Stimulated activated CD4-positive, alpha-beta T cell treated with anti-CD3 and anti-CD28 coated beads, TNF-alpha, amount 100 ng/mL, for 24 hours (primary cell): ENCODE data around the gene DNAJC18.
A peak's percentile ranks its signal among the peaks of the same experiment; 100 is the strongest.

Source experiments
- DNase-seq, 3 experiments: peaks; one replicate each; pipeline ENCODE4 v3.0.0-alpha.2; 2020; ENCODE audit warnings: low read depth in 3 of 3

The DNAJC18 gene

DNA sequence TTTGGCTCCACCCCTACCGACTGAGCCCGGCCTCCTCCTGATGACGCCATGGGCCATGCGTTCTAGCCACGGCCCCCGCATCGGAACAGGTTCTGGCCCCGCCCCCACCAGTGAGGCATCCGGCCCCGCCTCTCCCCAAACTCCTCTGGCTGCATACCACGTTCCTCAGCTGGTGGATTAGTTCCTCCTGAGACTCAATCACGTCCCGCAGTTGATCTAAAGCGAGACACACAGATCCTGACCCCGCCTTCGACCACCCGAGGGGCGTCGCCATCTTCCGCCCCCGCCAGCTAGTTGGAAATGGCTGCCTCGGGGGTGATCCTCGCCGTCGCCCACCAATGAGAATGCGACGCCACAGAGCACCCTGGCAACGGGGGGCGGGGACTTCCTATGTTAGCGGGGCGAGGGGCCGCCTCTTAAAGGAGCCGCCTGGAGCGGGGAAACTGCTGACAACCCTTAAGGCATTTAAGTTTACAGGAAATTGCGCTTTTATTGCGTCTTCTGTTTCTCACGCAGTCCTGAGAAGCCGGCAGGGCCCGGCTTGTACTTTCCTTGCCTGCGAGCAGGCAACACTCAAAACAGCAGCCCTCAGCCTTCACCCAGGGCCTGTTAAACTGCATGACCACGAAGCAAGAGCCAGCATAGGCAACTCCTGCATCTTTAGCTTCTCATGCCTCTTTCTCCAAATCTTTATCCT, 35.4 kb downstream of the DNAJC18 start, which contains the start of gene SPATA24:
SPATA24 (minus strand) TSS at position 303 of the 697 bp plus-strand sequence; CDS start at position 274, 29 bp downstream.
- DNase-seq, result peak; percentile 94 to 99 (median 96)

GRCh38 chr5:139403418-139403786, 35.9 kb downstream of the DNAJC18 start:
- no peak for DNase-seq

DNA sequence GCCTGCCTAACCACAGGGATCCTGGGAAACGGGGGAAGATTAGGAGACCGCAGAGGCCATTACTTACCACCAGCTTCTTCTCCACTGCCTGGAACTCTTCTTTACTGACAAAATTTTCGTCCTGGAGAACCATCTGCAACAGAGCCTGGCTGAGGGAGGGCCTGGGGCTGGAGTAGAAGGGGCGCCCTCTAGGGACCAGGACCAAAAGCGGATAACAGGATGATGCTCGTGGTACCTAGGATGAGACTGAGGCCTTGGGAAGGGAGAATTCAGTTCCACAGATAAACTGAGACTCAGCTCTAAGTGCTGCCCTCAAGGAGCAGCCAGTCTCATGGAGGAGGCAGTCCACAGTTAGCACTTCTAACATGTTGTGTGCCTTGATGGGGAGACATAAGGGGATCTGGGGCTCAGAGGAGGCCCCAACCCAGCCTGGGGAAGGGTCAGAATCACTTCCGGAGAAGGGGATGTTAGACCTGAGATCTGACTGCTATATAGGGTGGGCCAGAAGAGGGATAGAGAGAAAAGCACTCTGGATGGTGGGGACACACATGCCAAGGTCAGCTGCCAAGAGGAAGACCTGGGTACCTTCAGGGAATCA, 36.7 kb downstream of the DNAJC18 start:
- DNase-seq, result no peak

- DNase-seq, result no peak
These were observed 37.8 kb downstream of the DNAJC18 start for GRCh38 chr5:139401546-139401945.

DNA sequence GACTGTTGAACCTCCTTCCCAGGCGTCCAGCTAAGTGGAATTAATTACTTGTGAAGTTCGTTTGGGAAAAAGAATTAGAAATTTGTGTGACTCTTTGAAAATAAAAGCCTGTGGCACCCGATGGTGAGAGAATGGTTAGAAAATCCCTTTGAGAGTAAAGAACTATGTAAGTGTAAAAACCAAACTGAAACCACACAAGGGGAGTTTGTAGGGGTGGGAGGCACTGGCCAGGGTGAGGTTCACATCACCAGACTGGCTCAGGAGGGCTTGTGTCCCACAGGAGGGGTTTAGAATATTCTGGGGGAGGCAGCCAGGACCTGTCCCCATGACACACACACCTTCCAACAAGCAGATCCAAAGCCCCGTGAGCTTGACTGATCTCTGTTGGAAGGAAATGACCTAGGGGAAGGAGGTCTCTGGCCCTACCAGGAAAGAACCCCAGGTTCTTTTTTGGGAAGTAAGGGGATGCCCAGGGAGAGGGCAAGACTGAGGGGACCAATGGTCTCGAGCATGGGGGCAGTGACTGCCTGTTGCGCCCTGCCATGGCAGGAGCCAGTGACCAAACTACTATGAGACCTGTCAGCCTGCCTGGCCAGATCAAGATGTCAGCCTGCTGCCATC, 39.7 kb downstream of the DNAJC18 start:
- DNase-seq, result no peak

DNA sequence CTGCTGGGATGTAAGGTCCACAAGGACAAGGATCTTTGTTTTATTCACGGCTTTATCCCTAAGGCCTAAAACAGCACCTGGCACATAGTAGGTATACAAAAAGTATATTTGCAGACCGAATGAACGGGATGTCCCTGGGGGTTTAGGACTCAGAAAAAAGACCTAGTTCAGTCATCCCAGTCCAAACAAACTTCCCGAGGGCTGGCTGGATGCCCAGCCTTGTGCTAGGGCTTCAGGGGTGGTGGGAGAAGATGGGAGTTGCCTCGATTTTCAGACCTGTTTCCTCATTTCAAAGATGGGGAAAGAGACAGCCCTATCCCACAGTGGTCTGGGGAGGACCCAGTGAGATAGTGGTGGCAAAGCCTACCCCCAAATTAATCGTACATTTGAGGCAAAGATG, 41.4 kb downstream of the DNAJC18 start:
- DNase-seq, result no peak

GRCh38 chr5:139396691-139397090, 42.6 kb downstream of the DNAJC18 start:
- no peak for DNase-seq

DNA sequence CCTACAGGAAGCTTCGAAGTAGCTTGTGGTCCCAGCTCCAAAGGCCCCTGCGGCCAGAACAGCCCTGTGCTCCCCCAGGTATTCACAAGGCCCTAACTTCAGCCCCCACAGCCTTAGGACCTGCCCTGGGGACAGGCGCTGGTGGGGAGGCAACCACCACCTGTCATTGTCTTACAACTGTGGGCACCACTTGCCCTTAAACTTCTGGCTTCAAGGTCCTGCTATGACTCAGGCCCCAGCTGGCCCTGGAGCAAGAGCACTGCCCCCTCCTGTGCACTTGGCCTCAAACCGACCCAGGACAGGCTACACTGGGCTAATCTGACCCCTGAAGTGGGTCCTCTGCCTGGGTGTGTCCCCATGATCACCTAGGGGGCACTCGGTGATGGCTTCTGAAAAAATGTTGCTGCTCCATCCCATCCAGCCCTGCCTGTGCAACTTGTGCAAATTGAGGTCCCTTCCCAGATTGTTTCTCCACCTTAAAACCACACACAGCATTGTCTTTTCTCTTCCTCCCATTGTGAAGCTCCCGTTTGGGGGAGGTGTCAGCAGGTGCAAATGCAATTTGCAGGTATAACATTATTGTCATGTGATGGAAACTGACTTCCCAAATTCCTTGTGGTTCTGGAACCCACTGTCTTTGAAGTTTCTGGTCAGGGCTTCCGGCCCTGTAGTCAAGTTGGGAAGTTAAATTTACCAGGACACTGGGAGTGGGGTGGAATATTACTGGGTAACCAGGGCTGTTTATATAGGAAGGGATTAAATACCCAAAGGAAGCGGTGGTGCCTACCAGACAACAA, 43.3 kb downstream of the DNAJC18 start:
- DNase-seq, result no peak

DNA sequence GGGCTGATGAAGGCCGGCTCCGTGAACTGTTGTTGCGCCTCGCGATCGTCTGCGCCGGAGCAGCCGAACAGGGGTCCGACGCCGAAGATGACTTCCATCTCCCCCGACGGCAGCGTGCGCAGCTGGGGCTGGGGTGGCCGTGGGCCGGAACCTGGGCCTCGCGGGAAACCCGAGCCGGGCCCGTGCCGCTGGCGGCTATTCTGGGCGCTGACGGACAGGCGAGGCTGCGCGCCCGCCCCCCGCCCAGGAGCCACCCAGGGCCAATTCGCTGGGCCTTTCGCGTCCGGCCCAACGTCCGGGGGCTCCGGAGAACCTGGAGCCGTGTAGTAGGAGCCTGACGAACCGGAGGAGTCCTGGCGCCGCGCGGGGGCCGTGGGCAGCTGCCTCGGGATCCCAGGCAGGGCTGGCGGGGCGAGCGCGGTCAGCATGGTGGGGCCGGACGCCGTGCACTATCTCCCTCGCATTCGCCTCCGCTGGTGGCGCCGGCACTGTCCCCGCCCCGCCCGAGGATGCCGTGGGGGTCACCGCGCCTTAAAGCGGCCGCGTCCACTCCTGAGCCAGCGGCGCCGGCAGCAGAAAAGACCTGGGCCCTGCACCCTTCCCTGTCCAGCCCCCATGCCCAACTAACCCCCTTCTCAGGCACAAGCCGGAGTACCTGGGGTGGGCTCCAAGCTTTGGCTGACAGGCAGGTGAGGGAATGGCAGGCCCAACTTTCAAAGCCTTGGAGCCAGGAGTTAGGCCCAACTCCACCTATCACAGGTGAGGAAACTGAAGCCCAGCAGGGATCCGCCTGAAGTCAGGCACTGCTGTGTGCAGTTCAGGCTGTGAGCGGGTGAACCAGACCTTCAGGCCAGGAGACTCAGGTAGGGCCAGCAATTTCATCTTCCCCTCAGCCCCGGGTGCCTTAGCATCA, 44.4 kb downstream of the DNAJC18 start, which contains the start of gene PROB1:
PROB1 (minus strand) TSS at position 451 of the 913 bp plus-strand sequence; CDS start at position 428, 23 bp downstream.
- no peak for DNase-seq

DNA sequence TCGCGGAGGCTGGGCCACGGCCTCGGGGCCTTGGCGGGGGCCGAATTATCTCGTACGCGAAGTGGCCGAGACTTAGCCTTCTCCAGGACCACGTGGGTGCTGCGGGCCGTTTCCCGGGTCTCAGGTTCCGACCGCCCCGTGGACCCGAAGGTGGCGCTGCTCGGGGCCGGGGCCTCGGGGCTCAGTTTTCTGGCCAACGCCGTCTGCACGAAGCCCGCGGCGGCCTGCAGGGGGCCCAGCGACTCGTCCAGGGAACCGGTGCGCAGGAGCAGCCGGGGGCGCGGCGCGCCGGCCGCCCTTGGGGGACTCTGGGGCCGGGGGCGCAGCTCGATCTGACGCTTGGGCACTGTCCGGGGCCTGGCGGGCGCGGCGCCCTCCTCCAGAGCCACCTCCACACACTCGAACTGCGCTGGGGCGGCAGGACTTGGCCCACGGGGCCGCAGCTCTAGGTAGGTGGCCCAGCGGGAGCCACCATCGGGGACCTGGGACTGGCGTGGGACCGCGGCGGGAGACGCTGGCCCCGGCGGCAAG, 45.1 kb downstream of the DNAJC18 start:
- DNase-seq, result no peak

DNA sequence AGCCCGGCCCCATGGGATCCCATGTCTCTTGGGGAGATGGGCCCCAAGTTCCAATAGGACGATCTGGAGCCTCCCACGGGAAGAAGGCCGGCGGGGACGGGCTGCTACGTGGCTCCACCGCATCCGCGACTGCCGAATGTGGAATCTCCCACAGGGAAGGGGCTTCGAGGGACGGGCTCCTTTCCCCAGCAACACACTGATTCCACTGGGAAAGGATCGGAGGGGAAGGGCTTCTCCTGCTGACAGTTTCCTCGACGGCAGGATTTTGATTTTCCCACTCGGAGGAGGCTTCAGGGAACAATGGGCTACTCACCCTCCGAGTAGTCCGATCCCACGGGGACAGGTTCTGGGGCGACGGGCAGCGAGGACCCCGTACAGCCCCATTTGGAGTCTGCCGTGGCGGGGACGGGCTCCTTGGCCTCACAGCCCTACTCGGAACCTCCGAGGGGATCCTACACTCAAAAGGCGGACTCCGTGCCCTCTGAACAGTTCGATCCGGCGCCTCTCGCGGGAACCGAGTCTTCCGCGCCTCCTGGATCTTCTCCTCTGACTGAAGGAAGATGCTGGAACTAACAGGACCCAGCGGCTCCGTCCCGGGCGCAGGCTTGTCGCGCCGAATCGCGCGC, 45.7 kb downstream of the DNAJC18 start:
- DNase-seq, result no peak

DNA sequence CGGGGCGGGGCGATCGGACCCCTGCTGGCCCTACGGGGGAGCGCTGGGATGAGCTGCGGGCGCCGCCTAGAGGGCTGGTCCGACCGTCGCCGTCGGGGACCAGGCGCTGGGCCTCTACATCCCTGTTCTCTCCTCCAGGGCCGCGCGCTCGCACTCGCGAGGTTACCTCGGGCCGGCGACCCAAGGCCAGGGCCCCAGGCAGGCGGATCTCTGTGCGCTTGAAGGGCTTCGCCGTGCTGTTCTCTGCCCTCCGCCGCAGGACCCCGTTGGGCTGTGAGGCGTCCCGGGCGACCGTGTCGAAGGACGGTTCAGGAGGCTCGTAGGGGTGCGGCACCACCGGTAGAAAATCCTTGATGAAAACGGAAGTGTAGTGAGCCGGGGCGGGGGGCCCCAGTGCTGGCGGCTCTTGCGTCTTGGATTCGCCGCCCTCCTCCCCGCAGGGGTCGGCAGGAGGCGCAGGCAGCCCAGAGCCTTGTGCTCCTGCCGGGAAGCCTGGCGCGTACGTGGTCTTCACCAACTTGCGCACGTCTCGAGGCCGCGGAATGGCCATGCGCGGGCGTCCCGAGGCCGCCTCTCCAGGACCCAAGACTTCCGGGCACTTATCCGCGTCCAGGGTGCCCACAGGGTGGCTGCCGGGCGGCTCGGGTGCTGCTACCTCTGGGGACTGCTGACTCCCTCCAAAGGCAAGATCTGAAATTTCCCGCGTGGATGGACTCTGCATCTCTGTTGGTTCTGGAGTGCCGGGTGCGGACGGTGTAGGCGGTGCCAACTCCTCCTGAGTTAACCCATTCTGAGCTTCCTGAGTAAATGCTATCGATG, 46.4 kb downstream of the DNAJC18 start:
- DNase-seq, result peak; percentile 51 to 83 (median 62)

DNA sequence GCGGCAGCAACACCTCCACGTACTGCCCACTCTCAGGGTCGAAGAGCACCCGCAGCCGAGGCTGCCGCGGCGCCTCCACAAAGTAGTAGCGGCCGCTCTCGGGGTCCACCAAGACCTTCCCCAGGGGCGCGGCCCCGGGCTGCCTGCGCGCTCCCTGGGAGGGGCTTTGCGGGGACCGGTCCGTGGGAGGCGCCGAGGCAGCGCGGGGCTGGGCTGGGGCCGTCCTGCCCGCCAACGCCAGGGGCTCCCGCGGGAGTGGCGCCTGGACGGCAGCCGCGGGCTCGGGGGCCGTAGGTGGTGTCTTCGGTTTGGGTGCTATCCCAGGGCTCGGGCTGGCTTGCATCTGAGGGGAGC, 47.0 kb downstream of the DNAJC18 start:
- DNase-seq, result no peak

DNA sequence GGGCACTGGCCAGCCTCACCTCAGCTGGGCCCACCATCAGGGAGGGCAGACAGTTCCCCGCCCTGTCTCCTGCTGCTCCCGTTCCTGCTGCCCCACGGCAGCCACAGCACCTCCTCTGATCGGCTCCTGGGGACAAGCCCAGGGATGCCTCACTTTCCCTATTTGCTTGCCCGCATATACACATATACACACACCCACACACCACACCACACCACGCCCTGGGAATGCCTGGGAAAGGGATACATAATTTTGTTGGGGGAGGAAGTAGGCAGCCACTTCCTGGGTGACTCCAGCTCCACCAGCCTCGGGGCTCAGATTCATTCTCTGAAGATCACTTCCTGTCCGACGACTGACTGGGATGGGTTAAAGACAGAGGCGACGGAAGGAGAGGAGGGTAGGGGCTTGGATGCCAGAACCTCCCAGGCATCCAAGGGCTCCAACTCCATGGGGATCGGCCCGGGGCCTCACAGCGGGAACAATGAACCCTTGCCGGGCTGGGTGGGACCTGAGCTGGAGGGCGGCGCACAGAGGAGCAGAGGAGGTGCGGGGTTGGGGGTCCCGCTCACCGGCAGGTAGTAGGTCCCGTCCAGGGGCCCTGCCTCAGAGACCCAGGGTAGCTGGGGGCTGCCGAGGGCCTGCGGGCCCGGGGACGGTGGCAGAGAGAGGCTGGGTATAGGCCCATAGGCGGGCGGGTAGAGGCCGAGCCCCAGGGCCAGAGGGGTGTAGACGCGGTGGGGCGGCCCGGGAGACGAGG, 47.6 kb downstream of the DNAJC18 start:
- no peak for DNase-seq

DNA sequence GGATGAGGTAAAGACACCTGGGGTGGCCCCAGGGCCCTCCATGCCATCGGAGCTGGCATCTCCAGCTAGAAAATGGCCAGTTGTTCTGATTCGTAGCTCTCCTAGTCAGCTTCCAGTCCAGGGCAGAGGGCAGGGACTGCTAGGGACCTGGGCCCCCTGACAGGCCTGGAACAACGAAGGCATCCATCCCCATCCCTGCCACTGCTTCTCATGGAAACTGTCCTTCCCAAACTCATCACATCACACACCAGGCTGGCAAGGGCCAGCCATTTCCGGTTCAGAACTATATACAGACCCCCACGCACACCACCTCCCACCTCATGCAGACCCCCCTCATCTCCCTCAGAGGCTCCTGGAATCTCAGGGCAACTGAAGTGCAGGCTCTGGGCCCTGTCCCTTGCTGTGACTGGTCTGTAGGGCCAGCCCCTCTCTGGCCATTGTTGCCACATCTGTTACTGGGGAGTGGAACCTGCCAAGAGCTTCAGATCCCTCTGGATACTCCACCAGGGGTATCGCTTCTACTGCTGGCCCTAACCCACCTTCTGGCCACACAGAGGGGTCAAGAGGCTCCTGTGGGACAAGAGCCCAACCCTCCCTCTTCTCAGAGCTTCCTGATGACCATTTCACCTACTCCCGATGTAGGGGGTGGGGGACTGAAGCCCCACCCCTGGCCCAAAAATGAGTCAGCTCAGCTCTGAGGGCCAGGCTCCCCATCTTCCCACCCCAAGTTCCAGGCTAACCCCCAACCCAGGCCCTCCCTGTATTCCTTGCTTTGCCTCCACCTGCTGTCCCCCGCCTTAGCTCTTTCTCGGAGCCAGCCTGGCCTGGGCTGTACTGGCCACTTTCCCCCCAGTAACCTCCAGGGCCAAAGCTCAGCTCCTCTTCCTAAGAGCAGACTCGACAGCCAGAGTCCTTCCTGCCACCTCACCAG, 48.4 kb downstream of the DNAJC18 start:
- no peak for DNase-seq

DNA sequence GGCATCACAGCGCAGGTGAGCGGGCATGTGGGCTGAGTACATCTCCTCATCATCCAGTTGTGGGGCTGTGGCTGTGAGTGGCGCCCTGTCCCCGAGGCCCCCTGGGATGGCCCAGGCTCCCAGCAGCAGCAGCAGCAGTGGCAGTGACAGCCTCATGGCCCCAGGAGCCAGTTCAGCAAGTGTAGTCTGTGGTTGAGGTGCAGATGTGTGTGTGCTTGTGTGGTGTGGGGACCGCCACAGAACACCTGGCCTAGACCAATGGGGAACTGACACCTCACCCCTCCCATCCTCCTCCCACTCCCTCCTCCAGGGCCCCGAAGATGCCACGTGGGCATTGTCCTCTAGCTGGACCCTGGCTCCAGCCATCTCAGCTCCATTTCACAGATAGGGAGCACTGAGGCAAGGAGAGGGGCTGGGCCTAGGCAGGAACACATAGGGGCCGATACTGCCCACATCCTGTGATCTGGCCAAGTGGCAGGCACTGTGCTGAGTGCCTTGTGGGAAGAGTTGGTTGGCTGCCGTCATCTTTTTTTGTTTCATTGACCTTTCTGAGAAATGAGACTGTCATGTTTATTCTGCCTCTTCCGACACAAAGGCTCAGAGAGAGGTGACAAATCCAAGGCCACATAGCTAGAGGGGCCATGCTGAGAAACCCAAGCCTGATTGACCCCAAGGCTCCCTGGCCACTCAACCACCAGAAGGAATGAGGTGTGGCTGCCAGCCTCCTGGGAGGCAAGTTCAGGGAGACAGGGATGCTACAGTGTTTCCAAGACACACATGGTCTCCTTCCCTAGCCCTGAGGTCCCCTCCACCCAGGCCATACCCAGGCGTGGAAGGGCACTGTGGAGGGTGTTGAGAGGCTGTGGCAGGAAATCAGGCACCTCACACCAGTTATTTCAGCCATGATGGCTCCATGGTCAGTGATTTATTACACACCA, 49.4 kb downstream of the DNAJC18 start, which contains the start of gene MZB1:
MZB1 (minus strand) TSS at position 213 of the 938 bp plus-strand sequence; CDS start at position 156, 57 bp downstream.
- DNase-seq, result peak in 1 of 3 experiments; percentile 51
